ENCODE measurements around the gene HOXB6.

HOXB6 gene

DNA sequence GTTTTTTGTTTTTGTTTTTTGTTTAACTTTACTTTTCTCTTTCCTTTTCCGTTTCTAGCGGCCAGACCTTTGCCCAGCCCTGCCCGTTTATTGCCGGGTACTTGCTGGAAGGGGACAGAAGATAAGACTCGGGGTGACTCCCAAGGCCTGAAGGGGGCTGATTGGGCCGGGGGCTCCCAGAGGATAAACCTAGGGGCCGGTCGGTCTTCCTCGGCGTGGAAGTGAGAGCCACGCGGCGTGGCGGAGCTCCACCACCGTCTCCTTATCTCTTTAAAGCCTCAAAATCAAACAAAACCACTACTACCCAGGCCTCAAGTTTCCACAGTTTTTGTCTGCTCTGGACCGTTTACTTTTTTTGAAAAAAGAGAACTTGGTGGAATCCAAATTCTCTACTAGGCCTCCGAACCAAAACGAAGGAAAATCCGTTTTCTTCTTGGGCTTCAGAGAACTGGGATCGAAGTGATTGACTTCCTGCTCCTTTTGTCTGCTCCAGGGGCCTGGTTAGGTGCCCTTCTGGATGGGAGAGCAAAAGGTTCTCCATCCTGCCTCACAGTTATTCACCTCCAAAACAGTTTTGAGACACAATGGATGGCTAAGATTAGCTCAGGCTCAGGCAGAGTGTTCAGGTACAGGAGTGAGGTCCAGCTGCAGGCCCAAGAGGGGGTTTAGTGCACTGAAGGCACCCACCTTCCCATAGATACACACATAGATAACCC is 29.9 kb upstream of the HOXB6 start:
- DNase-seq (ENCODE audit: low read depth, low spot score), result no peak

DNA sequence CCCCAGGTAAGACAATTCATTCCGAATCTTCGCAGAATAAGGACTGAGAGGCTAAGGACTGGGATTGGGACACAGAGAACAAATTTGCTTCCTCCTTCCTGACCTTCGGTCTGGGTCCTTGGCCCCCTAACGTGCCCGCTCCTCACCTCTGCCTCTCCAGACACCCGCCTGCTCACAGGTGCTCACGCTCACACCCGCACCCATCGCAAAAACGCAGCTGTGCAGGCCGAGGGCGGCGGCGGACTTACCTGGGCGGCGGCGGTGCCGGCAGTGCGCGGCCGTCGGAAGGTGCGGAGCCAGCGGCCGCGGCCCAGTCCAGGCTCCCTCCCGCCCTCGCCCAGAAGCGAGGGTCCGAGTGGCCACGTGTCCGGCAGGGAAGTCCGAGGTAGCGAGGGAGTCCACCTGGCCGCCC is 28.5 kb upstream of the HOXB6 start:
- no peak for DNase-seq (ENCODE audit: low read depth, low spot score)

DNA sequence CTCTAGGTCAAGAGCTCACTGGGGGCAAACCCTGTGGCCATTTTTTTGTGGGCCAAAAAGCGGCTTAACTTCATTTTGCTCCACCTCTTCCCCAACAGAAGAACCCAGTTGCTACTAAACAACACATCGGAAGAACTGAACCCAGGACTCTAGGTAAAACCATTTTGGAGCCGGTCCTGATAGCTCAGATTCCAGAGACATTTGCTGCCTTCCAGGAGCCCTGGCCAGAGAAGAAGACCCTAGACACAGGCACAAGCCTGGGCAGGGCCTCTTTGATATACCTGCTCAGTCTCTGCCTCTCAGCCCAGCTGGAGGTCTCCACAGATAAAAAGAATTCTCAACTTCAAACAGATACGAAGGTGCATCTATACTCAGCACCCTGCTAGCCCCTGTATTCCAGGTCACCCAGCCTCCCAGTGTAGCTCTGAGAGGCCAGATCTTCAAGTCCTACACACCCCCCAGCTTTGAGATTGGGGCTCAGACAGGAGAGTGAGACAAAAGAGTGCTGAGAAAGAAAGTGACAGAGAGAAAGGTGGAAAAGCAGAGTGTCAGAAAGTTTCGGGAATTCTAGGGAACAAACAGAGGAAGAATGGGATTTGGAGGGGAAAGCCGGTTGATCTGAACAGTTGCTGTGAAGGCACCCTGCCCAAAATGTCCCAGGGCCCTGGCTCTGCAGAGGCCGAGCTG is 27.9 kb upstream of the HOXB6 start:
- no peak for DNase-seq (ENCODE audit: low read depth, low spot score)

- no peak for DNase-seq (ENCODE audit: low read depth, low spot score)
Measured at GRCh38 chr17:48631693-48632578, 27.1 kb upstream of the HOXB6 start.

- DNase-seq (ENCODE audit: low read depth, low spot score), result no peak
Measured at GRCh38 chr17:48630925-48631692, 26.3 kb upstream of the HOXB6 start.

GRCh38 chr17:48630009-48630924 is 25.5 kb upstream of the HOXB6 start:
- DNase-seq (ENCODE audit: low read depth, low spot score), result no peak

- no peak for DNase-seq (ENCODE audit: low read depth, low spot score)
Measured at GRCh38 chr17:48629411-48629759, 24.6 kb upstream of the HOXB6 start.

DNA sequence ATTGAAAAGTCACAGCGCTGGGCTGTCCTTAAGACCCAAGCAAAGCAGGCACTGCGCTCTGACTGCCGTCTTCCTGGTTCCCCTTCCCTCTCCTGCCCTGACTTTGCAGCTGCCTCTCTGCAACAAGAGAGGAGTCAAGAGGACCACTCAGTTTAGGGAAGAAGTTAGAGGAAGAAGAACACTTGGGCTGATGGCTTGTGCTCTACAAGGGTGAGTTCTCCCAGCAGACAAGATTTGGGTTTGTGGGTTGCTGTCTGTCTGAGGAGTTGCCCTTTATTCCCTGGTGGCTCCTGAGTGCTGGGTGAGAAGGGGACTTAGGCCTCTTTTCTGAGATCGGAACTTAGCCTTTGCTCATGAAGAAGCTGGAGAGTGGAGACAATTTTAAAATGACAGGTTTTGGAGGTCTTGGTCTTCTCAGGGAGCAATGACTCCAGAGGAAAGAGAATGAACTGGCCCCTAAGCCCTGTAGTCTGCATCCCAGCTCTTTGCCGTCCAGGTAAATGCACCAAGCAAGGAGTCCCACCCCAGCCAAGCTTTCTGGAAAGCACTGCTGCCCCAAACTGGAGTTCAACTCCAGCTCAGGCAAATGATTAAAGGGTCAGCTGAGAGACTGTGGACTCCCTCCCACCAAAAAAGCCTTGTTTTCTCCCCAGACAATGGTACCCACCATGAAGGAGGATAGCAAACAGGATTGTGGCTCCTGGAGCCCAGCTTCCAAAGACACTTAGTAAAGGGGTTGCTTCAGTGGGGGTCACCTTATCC is 24.0 kb upstream of the HOXB6 start:
- no peak for DNase-seq (ENCODE audit: low read depth, low spot score)

DNA sequence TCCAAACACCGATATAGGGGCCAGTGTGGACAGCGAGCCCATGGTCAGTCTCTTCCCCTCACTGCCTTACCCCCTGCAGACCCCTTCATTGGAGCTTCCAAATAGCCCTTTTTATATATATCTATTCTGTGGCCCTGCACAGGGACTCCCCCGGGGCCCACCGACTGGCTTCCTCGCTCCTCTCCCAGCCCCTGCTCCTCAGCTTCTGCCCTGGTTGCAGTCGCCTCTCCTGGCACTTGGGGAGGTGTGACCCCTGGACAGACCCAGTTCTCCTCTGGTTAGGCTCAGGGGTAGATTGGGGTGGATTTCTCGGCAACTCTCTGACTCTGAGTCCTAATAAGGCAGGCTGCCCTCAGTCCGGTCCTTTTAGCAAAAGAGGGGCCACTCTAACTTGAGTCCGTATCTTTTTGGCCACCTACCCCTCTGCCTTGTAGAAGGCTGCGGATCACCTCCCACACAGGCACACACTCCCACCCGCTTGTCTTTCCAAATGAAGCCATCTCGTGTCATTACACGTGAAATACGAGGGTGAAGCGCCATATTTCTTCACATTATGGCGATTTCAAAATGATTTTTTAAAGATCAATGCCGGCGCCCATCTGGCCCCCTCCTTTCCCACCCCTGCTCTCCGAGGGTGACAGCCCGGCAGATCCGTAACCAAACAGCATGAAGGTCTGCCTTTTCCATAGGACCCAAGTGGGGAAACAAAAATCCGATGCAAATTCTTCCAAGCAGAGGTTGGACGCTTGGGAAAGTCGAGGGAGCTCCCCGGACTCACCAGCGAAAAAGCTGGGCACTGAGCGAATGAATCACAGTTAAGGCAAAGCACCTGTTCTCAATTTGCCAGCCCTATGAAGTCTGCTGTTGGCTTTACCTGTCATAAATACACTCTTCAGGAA is 23.1 kb upstream of the HOXB6 start:
- no peak for DNase-seq (ENCODE audit: low read depth, low spot score)

DNA sequence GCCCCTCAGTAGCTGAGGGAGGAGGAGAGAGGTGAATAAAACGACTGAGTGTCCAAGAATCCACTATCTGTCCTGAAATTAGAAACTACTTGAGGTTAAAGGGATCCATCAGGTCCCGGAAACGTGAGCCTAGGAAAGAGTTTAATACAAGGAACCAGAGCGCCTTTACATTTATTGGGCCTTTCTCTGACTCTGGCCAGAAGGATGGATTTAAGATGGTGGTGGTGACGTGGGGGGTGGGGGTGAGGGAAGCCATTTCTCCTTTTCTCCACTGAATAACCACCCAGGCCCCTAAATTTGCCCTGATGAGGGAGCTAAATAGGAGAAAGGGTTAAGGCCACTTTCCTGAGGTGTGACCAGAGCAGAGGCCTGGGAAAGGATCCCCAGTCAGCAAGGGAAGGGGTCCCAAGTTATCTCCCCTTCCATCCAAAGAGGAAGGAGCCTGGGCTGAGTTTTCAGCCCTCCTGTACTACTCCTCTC is 22.4 kb upstream of the HOXB6 start:
- DNase-seq (ENCODE audit: low read depth, low spot score), result no peak

DNA sequence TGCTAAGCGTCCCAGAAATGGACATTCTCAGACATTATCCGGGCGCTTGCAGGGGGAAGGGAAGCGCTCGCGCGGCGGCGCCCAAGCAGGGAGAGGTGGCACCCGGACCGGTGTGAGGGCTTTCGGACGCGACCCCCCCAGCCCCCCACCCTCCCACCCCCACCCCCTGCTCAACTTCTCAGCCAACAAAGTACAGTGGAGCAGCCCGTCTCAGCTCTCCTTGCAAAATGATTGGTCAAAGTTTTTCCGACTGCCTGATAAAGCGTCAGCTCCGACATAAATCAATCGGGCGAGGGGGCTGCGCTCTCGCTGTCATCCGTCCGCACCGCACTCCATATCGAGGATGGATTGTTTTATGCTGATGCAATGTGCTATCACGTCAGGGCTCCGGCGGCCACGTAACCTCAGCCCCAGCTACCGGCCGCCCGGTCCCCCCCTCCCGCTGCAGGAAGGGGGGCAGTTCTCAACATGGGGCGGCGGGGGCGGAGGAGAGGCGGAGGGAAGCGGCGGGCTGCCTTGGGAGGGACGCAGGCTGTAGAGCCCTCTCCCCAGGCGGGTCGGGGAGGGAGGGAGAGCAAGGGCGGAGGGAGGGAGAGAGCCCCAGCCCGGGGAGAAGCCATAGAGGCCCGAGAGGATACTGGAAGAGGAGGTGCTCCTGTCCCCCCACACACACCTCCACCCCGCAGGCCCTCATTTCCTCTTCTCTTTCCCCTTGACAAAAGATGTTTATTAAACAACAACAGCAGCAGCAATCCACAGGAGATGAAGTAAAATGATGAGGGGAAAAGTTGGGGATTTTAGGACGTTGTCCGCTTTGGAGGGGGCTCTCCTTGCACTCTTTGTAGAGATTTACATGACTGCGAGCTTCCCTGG is 21.7 kb upstream of the HOXB6 start, which contains the start of gene HOXB9:
Gene HOXB9 (minus strand): TSS at position 114 of the 873 bp plus-strand sequence. CDS start 89 bp downstream, at position 25.
- DNase-seq (ENCODE audit: low read depth, low spot score), result no peak

GRCh38 chr17:48625495-48626244 is 20.9 kb upstream of the HOXB6 start:
- DNase-seq (ENCODE audit: low read depth, low spot score), result no peak

DNA sequence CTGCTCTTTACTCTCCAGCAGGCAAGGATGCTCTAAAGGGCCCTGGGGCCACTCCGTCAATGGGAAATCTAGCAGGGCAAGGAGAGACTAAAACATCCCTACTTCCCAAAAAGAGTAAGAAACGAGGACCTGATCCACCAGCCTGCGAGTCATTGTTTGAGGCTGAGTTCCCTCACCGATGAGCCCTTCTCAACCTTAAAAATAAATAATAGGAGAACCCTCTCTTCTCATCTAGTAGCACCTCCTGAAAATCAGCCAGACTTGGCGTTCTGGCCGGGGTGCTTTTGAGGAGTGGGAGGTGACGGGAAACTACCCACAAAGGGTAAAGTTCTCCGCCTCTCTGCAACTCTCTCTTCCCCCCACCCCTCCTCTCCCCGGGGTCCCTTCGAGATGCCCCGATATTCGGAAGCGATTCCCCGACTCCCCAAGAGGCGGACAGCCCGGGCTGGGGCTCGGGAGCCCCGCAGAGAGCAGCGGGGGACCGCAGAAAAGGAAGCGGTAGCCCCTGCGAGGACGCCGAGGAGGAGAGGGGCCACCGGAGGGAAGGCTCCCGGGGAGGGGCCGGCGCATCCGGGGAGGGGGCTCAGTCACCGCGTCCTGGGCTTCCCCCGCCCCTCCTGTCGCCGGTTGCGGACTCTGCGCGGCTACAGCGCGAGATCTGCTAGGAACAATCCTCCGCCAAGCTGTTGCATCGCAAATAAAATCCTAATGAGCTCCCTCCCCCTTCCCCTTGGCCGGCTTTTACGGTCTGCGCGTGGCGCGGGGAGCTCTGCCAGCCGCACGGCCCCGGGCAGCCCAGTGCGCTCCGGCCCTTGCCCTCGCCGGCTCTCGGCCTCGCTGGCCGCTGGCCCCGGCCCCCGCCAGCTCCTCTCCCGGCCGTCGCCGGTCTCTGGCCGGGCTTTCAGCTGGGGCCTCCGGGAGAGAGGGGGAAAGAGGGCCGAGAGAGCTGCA is 20.0 kb upstream of the HOXB6 start:
- DNase-seq (ENCODE audit: low read depth, low spot score), result no peak

- no peak for DNase-seq (ENCODE audit: low read depth, low spot score)
Measured at GRCh38 chr17:48624118-48624517, 19.3 kb upstream of the HOXB6 start.

GRCh38 chr17:48623583-48623982 is 18.8 kb upstream of the HOXB6 start:
- no peak for DNase-seq (ENCODE audit: low read depth, low spot score)

- DNase-seq (ENCODE audit: low read depth, low spot score), result no peak
Measured at GRCh38 chr17:48622857-48623256, 18.1 kb upstream of the HOXB6 start.
